NCI-H1105 (cell line): ENCODE measurements around the gene MPPED1.

Experiments used
- DNase-seq: peaks from one replicate; lab custom pipeline; 2025; lab: John Stamatoyannopoulos, UW

The MPPED1 gene

DNA sequence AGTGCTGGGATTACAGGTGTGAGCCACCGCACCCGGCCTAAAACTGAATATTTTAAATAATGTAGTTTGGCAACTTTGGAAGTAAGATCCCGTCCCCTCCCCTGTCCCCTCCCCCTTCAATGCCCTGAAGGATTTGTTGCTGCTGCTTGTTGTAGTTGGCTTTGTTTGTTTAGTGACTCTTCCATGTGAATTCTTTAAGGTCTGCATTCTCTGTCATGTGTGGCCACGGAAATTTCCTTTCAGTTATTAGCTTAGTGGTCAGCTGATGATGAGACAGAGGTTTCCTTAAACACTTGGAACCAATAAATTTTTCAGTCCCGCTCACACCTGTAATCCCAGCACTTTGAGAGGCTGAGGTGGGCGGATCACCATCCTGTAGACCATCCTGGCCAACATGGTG, 109.9 kb downstream of the MPPED1 start:
- no peak for DNase-seq

GRCh38 chr22:43526117-43526655, 114.4 kb downstream of the MPPED1 start:
- no peak for DNase-seq

DNA sequence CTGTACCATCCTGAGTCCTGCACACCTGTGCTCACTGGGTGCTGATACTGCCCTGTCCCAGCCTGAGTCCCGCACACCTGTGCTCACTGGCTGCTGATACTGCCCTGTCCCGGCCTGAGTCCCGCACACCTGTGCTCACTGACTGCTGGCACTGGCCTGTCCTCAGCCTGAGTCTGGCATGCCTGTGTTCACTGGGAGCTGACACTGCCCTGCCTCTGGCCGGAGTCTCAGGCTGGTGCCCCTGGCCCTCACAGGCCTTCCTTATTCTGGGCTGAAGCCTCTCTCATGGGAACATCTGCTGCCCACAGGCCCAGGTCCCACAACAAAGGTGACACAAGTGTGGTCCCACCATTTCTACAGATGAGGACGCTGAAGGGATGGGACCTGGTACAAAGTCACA, 115.1 kb downstream of the MPPED1 start:
- DNase-seq, result no peak

DNA sequence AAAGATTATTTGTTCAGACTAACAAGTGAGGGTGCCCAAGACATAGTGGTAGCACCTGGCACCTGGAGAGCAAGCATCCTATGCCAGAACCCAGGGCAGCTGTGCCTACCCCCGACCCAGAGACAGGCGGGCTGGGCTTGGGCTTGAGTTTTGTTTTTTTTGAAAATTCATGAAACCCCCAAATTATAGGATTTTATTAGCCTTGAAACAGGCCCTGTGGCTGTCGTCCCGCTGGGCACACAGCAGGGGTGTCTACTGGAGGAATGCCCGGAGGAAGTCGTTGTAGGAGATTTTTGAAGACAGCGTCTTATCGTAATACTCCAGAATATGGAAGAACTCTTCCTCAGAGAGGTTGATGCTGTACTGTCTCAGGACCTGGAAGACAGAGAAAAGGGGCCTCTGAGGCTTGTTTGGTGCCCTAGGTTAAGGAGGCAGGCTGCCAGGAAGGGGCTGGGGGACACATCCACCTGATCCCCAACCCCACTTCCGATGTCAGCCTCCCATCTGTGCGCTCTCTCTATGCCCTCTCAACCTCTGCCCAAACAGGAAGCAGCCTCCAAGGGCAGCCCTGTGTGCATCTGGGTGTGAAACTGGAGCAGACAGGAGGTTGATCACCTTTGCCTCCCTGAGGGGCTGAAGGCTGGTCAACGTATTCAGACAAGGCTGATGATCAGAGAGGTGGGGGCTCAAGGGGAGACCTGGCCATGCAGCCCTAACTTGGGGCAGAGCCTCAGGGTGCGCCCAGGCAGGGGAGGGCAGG, 117.0 kb downstream of the MPPED1 start:
- DNase-seq, result no peak

DNA sequence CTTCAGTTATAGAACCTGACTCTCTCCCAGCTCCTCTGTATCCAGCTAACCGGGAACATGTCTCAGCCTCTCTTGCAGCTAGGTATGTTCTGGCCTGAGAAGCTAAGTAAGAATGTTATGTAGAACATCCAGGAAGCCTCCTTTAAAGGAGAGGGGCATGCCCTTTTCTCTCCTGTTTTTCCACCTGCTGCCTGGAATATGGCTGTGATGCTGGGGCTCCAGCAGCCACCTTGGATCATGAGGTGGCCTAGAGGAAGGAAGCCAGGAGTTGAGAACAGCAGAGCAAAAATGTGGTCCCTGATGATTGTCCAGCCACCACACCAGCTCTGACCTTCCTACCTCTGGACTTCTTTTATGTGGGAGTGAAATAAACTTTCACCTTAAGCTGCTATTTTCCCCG, 117.6 kb downstream of the MPPED1 start:
- DNase-seq, result no peak

GRCh38 chr22:43529934-43530333, 118.1 kb downstream of the MPPED1 start:
- no peak for DNase-seq

GRCh38 chr22:43530349-43531201, 118.8 kb downstream of the MPPED1 start:
- no peak for DNase-seq

DNA sequence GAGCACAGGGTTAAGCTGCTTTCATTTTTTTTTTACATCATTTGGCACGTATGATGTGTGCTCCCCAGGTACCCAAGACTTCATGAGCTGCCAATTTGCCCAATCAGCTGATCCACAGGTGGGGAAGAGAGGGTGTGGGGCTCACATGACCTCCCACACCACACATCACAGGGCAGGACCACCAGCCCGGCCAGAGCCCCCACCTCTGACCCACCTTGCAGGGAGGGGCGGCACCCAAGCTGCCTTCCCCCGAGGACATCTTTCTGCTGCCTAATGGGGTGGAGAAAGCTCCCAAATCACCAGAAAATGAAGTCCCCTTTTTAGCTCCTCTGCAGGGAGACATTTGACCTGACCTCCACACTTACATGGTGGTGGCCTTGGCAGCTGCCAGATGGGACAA, 119.8 kb downstream of the MPPED1 start:
- DNase-seq, result no peak

- no peak for DNase-seq
Observed at GRCh38 chr22:43532301-43533155, 120.7 kb downstream of the MPPED1 start.

- no peak for DNase-seq
Observed at GRCh38 chr22:43533156-43533530, 121.3 kb downstream of the MPPED1 start.

DNA sequence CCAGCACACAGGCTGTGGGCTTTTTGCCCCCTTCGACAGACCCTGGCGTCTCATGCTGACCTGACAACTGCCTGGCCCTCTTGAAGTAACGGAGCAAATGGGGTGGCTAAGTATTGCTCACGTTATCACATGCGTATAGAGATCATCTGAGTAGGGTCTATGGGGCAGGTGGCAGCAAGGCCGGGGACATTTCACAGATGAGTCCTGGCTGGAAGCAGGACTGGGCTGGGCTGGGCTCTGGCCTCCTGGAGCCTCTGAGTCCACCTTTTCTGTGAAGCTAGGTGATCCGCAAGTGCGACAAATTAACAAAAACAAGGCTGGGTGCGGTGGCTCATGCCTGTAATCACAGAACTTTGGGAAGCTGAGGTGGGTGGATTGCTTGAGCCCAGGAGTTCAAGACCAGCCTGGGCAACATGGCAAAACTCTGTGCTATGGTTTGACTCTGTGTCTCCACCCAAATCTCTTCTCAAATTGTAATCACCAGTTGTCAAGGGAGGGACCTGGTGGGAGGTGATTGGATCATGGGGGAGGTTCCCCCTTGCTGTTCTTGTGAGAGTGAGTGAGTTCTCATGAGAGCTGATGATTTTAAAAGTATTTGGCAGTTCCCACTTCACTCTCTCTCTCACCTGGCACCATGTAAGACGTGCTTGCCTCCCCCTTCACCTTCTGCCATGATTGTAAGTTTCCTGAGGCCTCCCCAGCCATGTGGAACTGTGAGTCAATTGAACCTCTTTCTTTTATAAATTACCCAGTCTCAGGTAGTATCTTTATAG, 122.0 kb downstream of the MPPED1 start:
- DNase-seq, result no peak

- no peak for DNase-seq
Observed at GRCh38 chr22:43534916-43535315, 123.1 kb downstream of the MPPED1 start.

- no peak for DNase-seq
Observed at GRCh38 chr22:43535336-43535735, 123.5 kb downstream of the MPPED1 start.

- DNase-seq, result no peak
Observed at GRCh38 chr22:43535741-43536140, 123.9 kb downstream of the MPPED1 start.

DNA sequence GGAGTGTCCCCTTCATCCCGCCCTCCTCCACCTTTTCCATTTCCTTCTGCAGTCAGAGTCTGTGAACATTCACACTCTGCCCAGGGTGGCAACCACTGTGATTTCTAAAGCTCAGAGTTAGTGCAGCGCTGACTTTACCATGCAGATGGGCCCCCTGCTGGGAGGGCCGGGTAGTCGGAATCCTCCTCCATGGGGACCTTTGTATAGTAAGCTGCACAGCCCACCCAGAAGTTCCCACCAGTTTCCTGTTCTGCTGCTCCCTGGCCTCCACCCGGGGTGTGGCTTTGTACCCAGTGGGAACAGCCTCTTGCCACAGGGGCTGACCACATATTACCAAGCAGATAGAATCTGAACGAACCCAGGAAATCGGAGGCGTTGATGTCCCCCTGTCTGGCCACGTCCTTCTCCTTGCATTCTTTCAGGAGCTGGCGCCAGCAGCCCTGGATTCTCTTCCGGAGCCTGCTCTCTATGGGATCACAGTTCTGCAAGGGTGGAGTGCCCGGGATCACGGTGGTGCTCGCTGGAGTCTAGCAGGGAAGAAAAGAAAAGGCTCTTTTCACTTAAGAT, 125.3 kb downstream of the MPPED1 start:
- no peak for DNase-seq

DNA sequence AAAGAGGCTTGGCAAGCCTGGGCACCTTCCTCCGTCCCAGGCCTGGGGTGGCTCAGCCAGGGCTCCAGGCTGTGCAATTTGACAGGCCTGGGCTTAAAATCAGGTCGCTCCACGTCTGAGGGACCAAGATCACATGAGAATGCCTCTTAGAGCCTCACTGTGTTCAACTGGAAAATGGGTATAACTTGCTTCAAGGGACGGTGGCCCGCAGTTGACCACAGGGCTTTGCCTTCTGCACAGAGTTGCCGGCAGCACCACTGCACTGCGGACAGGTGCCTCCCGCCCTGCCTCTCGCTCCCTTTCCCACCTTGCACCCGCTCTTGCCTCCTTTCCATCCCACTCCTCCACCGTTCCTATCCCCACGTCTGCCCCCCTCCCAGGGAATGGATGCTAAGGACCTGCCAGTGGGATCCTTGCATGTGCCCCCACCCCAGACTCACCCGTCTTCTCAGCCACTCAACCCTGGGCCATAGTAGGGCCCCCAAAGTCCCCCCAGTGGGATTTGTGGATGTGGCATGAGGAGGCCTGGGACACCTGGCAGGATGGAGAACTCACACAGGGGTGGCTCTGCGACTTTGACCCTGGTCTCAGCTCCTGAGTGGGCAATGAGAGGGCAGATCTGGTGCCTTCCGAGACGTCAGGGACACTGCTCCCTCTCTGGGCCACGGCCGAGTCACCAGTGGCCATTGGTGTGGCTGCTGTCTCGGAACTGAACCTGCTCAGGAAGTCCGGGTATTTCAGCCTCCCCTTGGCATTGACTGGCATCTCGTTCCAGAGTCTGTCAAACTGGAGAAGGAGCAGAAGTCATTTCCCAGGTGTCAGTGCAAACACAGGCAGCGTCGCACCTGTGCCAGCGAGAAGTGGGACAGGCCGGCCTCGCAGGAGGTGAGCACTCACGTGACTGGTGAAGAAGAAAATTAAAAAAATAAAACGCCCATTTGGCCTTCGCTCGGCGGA, 128.0 kb downstream of the MPPED1 start:
- no peak for DNase-seq

DNA sequence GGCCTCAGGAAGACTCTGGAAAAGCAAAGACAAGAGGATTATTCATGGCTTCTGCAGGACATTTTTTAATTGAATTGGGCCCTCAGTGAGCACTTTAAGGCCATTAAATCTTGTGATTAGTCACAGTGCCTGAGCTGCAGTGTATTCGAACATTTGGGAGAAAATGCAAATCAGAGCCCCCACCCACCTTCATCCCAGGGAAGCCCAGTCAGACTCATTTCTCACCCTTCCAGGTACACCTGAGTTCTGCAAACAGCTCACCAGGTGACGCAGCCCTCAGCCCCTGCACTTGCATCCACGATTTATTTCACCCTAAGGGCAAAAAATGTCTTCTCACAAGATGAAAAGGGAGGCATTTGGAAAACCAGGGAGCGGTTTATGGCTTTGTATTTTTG, 128.7 kb downstream of the MPPED1 start:
- DNase-seq, result no peak

GRCh38 chr22:43541022-43541421, 129.2 kb downstream of the MPPED1 start:
- no peak for DNase-seq

- DNase-seq, result no peak
Observed at GRCh38 chr22:43541462-43542407, 129.9 kb downstream of the MPPED1 start.
